Lung (tissue), 12 donors: ENCODE data around the gene GCNA. TPM values are rescaled to one million over a fixed set of nuclear protein-coding genes. Genes with fewer than 3 reads are reported as not detected.

Source experiments
- ATAC-seq: fragments of 200-7000 bp; cut with Tn5 transposase; one replicate; pipeline ENCODE4 v1.9.1; 2020; ENCODE audit warnings: moderate number of reproducible peaks; ENCODE audit not compliant: insufficient read depth, low FRiP score
- DNase-seq, 3 donors: peaks; one replicate each; pipeline ENCODE4 v3.0.0-alpha.2; 2013 to 2017
- H3K27ac ChIP-seq, 2 donors: one replicate each; pipeline ENCODE4 v1.5.1; 2013; ENCODE audit warnings: mild to moderate bottlenecking in 2 of 2, moderate library complexity in 2 of 2, control low read depth in 1 of 2, inconsistent platforms in 1 of 2, low read depth in 1 of 2, low read length in 1 of 2
- H3K27me3 ChIP-seq, 3 donors: one replicate each; pipeline ENCODE4 v1.5.1; 2013; ENCODE audit warnings: low read length in 2 of 3; ENCODE audit not compliant: control insufficient read depth in 3 of 3, insufficient read depth in 3 of 3
- H3K36me3 ChIP-seq, 4 donors: one replicate each; pipeline ENCODE4 v1.5.1; 2013; ENCODE audit warnings: low read length in 4 of 4, mild to moderate bottlenecking in 1 of 4, moderate library complexity in 1 of 4; ENCODE audit not compliant: control insufficient read depth in 4 of 4, insufficient read depth in 4 of 4
- H3K4me1 ChIP-seq, 5 donors: one replicate each; pipeline ENCODE4 v1.5.1; 2013; ENCODE audit warnings: low read length in 5 of 5, mild to moderate bottlenecking in 2 of 5, moderate library complexity in 1 of 5; ENCODE audit not compliant: control insufficient read depth in 5 of 5, insufficient read depth in 5 of 5
- H3K4me3 ChIP-seq: one replicate; pipeline ENCODE4 v1.5.1; 2013; ENCODE audit warnings: mild to moderate bottlenecking, control low read depth, moderate library complexity
- H3K9ac ChIP-seq, 2 donors: one replicate each; pipeline ENCODE4 v1.5.1; 2013; ENCODE audit warnings: low read length in 2 of 2, control low read depth in 1 of 2; ENCODE audit not compliant: insufficient read depth in 1 of 2
- H3K9me3 ChIP-seq, 4 donors: one replicate each; pipeline ENCODE4 v1.5.1; 2013; ENCODE audit warnings: low read length in 3 of 4, mild to moderate bottlenecking in 1 of 4, moderate library complexity in 1 of 4; ENCODE audit not compliant: control insufficient read depth in 4 of 4, insufficient read depth in 3 of 4
- WGBS, 2 donors: extraction: QIAGEN DNeasy Blood & Tissue Kit; methylation state at CpG; one replicate each; pipeline ENCODE4 v1.1.7; 2013; 5-methylcytosine and 5-hydroxymethylcytosine counted together
- polyA plus RNA-seq, 2 donors: library from polyadenylated mRNA; stranded (reverse); fragments of 200-250 nt; gene quantifications; one replicate each; pipeline ENCODE4 v1.2.1, GENCODE V29; 2013
- total RNA-seq, 2 donors: library from RNA; depleted of rRNA in 1 of 2; stranded (reverse); fragments of >200 nt in 1 of 2; gene quantifications; one replicate each; pipeline ENCODE4 v1.2.1, GENCODE V29; 2014 to 2021
- TF ChIP-seq, protein P1 (sequence below): IDR thresholded peaks from 2 replicates; pipeline ENCODE4 v1.5.1; 2012; ENCODE audit warnings: mild to moderate bottlenecking; ENCODE audit errors: control extremely low read depth, extremely low read depth
- donor health status: control.
- donor health status: control.
- donor health status: Bipolar disorder and iron deficiency.
- donor health status: healthy.
- donor health status: DM: yes; HTN: yes; CAD: no.

GCNA gene
- total and polyA plus RNA-seq, 4 donors = 0.92 to 3.7 (median 1.8) TPM

DNA sequence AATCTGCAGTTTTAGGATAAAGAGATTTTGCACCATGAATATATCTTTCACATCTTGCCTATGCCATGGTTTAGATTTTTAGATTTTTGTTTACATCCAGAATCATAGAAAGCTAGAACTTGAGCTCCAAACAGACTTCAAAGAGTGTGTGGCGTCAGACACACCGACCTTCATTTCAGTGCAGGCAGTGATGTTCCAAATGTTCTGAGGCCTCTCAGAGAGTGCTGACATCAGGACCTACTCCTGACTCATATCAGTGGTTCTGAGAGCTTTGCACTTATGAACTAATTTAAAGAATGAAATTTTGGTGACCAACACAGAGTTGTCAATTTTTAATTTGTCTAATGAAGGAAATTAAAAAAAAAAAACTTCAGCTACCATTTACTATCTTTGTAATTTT, 21.7 kb downstream of the GCNA start:
- Histone ChIP-seq H3K9me3 (peaks cover 0 to 5% (median 1%) of the 10 kb centered on the region in 4 donors), H3K4me3 (no peak overlapping the region), H3K27me3 (no peaks in the 10 kb centered on the region), H3K27ac (no peak overlapping the region), H3K4me1 (no peaks in the 10 kb centered on the region), H3K36me3 (peaks cover 0 to 26% (median 7%) of the 10 kb centered on the region in 4 donors), H3K9ac (no peak overlapping the region)
- WGBS, 2 donors = 82 to 83% methylated on average over 2 of the region's 2 CpGs
- TF ChIP-seq, protein P1, sequence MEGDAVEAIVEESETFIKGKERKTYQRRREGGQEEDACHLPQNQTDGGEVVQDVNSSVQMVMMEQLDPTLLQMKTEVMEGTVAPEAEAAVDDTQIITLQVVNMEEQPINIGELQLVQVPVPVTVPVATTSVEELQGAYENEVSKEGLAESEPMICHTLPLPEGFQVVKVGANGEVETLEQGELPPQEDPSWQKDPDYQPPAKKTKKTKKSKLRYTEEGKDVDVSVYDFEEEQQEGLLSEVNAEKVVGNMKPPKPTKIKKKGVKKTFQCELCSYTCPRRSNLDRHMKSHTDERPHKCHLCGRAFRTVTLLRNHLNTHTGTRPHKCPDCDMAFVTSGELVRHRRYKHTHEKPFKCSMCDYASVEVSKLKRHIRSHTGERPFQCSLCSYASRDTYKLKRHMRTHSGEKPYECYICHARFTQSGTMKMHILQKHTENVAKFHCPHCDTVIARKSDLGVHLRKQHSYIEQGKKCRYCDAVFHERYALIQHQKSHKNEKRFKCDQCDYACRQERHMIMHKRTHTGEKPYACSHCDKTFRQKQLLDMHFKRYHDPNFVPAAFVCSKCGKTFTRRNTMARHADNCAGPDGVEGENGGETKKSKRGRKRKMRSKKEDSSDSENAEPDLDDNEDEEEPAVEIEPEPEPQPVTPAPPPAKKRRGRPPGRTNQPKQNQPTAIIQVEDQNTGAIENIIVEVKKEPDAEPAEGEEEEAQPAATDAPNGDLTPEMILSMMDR = no peak
- DNase-seq (no peak), ATAC-seq (no peak)

DNA sequence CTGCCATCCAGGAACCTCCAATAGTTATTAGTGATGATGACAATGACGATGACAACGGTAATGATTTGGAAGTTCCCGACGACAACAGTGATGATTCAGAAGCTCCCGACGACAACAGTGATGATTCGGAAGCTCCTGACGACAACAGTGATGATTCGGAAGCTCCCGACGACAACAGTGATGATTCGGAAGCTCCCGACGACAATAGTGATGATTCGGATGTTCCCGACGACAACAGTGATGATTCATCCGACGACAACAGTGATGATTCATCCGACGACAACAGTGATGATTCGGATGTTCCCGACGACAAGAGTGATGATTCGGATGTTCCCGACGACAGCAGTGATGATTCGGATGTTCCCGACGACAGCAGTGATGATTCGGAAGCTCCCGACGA, 25.4 kb downstream of the GCNA start:
- WGBS, 2 donors = 90 to 95% methylated on average over 33 of the region's 33 CpGs
- Histone ChIP-seq H3K27me3 (no peaks in the 10 kb centered on the region), H3K9me3 (peaks cover 0 to 8% (median 3%) of the 10 kb centered on the region in 4 donors), H3K4me3 (no peak overlapping the region), H3K9ac (no peak overlapping the region), H3K36me3 (peaks cover 0 to 21% (median 6%) of the 10 kb centered on the region in 4 donors), H3K27ac (no peak overlapping the region), H3K4me1 (peaks cover 0 to 5% (median 0%) of the 10 kb centered on the region in 5 donors)
- DNase-seq (no peak), ATAC-seq (no peak)
- TF ChIP-seq, protein P1 = no peak

DNA sequence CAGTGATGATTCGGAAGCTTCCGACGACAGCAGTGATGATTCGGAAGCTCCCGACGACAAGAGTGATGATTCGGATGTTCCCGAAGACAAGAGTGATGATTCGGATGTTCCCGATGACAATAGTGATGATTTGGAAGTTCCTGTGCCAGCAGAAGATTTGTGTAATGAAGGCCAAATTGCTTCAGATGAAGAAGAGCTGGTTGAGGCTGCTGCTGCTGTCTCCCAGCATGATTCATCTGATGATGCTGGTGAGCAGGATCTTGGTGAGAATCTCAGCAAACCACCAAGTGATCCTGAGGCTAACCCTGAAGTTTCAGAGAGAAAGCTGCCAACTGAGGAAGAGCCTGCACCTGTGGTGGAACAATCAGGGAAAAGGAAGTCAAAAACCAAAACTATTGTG, 25.9 kb downstream of the GCNA start:
- H3K36me3 ChIP-seq = peaks cover 0 to 21% (median 8%) of the 10 kb centered on the region in 4 donors
- H3K27ac ChIP-seq = no peak overlapping the region
- DNase-seq (no peak), ATAC-seq (no peak)
- TF ChIP-seq, protein P1 = no peak
- H3K4me1 ChIP-seq = peaks cover 0 to 5% (median 0%) of the 10 kb centered on the region in 5 donors
- WGBS, 2 donors = 94 to 96% methylated on average over 10 of the region's 10 CpGs
- no peak overlapping the region for H3K9ac ChIP-seq
- no peak overlapping the region for H3K4me3 ChIP-seq
- H3K27me3 ChIP-seq = no peaks in the 10 kb centered on the region
- H3K9me3 ChIP-seq = peaks cover 0 to 8% (median 3%) of the 10 kb centered on the region in 4 donors
